Measurements from ENCODE around the gene MRPL12. TPM values are rescaled to one million over a fixed set of nuclear protein-coding genes. Genes with fewer than 3 reads are reported as not detected.

The MRPL12 gene
- polyA plus RNA-seq, 4 donors: 26.8 to 53.8 (median 41.6) TPM

- no peak for DNase-seq (ENCODE audit: low read depth in 4 of 4, low spot score in 3 of 4)
These were observed 21.5 kb upstream of the MRPL12 start for GRCh38 chr17:81681672-81682071.

DNA sequence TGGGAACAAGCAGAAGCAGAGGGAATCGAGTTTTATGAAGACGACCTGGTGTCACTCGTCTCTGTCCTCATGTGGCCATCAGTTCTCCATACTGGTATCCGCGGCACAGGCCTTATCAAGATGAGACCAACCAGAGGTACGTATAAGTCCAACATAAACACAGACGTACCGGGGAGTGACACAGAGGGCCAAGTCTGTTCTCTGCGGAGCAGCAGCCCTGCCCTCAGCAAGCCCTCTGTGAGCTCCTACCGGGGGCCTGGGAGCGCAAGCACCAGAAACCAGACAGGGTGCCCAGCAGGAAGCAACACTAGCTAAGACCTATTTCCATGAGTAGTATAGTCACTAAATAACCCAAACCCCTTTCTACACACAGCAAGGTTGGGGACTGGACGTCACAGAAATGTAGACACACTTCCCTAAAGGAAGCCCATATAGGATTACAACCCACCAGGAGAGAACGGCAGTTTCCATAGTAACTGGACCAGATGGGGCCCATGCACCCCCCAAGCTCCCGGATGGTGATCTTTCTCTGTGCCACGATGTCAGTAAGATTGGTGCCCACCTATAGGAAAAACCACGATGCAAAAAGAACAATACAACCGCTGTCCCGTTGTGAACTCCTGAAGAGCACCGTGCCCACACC, 20.5 kb upstream of the MRPL12 start:
- DNase-seq (ENCODE audit: low read depth in 4 of 4, low spot score in 3 of 4): no peak

GRCh38 chr17:81683208-81683583, 20.0 kb upstream of the MRPL12 start:
- DNase-seq (ENCODE audit: low read depth in 4 of 4, low spot score in 3 of 4): no peak

- peak; percentile 96 to 98 (median 98) for DNase-seq (ENCODE audit: low read depth in 4 of 4, low spot score in 3 of 4)
These were observed 19.4 kb upstream of the MRPL12 start, which contains the start of the genes ARL16 and HGS for GRCh38 chr17:81683584-81684441. ARL16 (minus strand) TSS chr17:81683797; CDS start chr17:81683753, 44 bp downstream. HGS (plus strand) TSS chr17:81684011; CDS start chr17:81684067, 56 bp downstream.

GRCh38 chr17:81684442-81684911, 18.7 kb upstream of the MRPL12 start:
- DNase-seq (ENCODE audit: low read depth in 4 of 4, low spot score in 3 of 4): no peak

DNA sequence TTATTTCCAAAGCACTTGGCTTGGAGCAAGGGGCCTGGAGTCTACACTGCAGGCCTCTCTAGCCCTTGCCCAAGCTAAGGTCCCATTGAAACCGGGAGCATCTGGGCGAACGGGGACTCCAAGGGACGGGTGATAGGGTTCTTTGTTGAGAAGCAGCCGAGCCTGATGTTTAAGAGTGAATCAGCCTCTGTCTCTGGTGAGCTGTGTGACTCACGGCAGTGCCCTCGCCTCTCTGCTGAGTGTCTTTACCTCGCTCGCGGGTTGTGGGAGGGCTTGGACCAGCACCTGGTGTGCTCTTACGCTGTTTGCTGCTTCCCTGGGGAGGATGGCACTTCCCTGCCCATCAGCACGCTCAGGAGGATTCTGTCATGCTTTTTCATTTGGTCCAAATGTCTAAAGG, 18.1 kb upstream of the MRPL12 start:
- no peak for DNase-seq (ENCODE audit: low read depth in 4 of 4, low spot score in 3 of 4)

DNA sequence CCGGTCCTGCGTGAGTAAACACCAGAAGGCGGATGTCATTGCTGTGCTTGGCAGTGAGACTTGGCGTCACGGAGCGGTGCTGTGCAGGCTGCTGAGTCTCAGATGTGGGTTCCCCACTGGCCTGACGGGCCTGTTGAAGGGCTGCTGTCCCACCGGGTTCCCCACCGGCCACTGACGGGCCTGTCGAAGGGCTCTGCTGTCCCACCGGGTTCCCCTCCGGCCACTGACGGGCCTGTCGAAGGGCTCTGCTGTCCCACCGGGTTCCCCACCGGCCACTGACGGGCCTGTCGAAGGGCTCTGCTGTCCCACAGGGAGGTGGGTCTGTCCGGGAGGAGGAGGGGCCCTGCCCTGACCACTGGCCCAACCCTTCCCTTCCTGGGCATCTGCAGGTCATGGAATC, 16.6 kb upstream of the MRPL12 start:
- DNase-seq (ENCODE audit: low read depth in 4 of 4, low spot score in 3 of 4): no peak

DNA sequence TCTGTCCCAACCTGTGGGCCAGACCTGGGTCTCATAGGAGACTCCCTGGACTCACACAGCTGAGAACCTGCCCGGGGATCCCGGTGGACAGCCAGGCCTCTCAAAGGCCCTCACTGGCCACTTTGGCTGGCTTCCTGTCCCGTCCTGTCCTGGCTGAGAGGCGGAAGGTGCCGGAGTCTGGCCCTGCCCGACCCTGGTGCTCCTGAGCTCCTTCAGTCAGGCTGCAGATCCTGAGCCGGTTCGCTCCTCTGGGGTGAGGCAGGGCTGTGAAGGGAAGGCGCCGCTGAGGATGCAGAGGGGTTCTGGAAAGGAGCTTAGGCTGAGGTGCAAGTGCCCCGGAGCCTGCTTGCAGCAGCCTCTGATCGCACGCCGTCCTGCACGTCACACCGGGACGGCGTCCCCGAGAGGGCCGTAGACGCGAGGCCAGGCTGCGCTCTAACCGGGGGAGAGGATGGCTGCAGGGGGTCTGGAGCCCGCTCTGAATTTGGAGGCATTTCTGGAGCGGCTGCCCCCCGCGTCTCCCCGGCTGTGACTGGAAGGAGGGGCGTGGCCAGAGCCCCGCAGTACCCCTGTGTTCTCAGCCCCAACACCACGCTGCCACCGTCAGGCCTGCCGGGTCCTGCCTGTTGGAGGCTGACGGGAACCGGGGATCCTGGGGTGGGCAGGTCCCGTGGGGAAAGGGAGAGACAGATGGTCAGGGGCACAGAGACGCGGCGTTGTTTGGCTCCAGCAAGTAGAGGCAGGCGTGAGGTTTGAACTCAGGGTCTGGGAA, 15.2 kb upstream of the MRPL12 start:
- DNase-seq (ENCODE audit: low read depth in 4 of 4, low spot score in 3 of 4): no peak

- no peak for DNase-seq (ENCODE audit: low read depth in 4 of 4, low spot score in 3 of 4)
These were observed 14.6 kb upstream of the MRPL12 start for GRCh38 chr17:81688616-81689015.

- no peak for DNase-seq (ENCODE audit: low read depth in 4 of 4, low spot score in 3 of 4)
These were observed 13.1 kb upstream of the MRPL12 start for GRCh38 chr17:81690066-81690465.

DNA sequence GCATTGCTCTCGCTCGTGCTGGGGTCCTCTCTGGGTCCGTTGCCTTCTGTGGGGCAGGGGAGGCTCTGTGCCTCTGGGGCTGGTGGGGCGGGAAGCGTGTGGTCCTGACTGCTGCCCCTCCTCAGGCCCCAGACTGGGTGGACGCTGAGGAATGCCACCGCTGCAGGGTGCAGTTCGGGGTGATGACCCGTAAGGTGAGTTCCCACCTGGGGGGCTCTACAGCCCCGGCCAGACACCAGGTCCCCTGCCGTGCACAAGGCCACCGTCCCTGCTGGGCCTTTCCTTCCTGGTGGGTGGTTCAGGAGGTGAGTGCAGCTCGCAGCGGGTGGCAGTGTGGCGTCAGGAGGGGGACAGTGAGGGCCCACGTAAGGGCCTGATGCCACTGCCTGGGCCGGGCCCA, 12.6 kb upstream of the MRPL12 start:
- DNase-seq (ENCODE audit: low read depth in 4 of 4, low spot score in 3 of 4): no peak

DNA sequence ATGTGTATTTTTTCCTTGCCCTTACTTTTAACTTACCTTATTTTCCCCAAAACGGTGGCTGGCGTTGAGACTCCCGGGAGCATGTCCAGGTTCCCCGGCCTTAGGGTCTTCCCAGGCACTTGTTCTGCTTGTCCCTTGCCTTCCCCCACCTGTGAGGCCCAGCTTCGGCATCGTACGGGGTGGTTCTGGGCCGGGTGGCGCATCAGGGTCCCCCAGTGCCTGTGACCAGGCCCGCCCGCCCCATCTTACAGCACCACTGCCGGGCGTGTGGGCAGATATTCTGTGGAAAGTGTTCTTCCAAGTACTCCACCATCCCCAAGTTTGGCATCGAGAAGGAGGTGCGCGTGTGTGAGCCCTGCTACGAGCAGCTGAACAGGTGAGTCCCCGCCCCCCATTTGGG, 12.0 kb upstream of the MRPL12 start:
- DNase-seq (ENCODE audit: low read depth in 4 of 4, low spot score in 3 of 4): no peak

GRCh38 chr17:81691608-81692007, 11.6 kb upstream of the MRPL12 start:
- no peak for DNase-seq (ENCODE audit: low read depth in 4 of 4, low spot score in 3 of 4)

GRCh38 chr17:81693509-81694210, 9.5 kb upstream of the MRPL12 start:
- DNase-seq (ENCODE audit: low read depth in 4 of 4, low spot score in 3 of 4): no peak

DNA sequence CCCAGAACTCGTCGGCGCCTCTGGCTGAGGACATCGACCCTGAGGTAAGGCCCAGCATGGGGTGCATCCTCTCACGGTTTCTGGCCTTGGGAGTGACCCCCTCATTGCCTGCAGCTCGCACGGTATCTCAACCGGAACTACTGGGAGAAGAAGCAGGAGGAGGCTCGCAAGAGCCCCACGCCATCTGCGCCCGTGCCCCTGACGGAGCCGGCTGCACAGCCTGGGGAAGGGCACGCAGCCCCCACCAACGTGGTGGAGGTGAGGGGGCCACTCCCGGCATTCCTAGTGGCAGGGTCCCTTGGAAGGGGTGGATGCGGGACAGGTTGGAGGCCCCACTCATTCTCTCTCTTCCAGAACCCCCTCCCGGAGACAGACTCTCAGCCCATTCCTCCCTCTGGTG, 8.4 kb upstream of the MRPL12 start:
- DNase-seq (ENCODE audit: low read depth in 4 of 4, low spot score in 3 of 4): no peak

- DNase-seq (ENCODE audit: low read depth in 4 of 4, low spot score in 3 of 4): no peak
These were observed 8.0 kb upstream of the MRPL12 start for GRCh38 chr17:81695211-81695610.

DNA sequence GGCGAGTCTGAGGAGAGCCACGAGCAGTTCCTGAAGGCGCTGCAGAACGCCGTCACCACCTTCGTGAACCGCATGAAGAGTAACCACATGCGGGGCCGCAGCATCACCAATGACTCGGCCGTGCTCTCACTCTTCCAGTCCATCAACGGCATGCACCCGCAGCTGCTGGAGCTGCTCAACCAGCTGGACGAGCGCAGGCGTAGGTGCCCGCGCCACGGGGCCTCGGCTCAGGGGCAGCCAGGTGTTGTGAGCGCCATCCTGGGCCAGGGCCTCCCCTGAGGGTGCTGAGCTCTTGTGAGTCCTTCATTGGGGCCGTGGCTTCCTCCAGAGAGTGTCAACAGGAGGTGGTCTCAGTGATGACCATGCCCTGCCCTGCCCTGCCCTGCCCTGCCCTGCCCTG, 7.4 kb upstream of the MRPL12 start:
- no peak for DNase-seq (ENCODE audit: low read depth in 4 of 4, low spot score in 3 of 4)

DNA sequence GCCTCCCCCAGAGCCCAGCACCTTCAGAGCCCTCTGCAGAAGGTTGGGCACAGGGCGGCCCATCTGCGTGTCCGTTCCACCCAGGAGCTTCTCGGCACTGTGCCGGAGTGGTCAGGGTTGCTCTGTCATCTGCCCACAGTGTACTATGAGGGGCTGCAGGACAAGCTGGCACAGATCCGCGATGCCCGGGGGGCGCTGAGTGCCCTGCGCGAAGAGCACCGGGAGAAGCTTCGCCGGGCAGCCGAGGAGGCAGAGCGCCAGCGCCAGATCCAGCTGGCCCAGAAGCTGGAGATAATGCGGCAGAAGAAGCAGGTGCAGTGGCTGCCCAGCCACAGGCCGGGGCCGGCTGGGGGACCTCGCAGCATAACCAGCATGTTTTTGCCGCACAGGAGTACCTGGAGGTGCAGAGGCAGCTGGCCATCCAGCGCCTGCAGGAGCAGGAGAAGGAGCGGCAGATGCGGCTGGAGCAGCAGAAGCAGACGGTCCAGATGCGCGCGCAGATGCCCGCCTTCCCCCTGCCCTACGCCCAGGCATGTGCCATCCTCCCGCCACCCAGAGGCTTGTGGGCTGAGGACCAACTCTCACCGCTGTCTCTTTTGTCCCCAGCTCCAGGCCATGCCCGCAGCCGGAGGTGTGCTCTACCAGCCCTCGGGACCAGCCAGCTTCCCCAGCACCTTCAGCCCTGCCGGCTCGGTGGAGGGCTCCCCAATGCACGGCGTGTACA, 6.8 kb upstream of the MRPL12 start:
- no peak for DNase-seq (ENCODE audit: low read depth in 4 of 4, low spot score in 3 of 4)

DNA sequence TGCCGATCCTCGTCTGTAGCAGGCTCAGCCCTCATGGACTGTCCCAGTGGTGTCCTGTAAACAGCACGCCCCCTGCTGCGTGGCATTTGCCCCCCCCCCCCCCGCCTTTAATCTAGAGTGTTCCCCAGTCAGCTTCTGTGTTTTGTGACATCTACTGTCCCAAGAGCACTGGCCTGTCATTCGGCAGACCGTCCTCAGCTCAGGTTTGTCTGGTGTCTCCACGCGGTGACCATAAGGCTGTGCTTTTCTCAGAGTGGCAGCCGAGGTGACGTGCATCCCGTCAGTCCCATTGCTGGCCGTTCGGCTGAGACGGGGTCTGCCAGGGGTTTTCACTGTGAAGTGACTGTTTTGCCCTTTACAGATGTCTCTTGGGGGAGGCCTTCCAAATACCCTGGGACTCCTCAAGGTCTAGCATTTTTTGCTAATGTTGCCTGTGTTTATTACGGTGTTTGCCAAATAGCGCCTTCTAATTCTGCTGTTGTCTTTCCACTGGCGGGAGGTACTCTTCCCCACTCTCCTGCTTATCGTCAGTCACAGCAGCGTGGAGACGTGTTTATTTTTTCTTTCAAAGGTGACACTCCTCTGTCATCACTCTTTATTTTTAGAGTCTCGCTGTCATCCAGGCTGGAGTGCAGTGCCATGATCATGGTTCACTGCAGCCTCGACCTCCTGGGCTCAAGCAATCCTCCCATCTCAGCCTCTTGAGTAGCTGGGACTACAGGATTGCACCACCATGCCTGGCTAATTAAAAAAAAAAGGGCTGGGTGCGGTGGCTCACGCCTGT, 5.7 kb upstream of the MRPL12 start:
- DNase-seq (ENCODE audit: low read depth in 4 of 4, low spot score in 3 of 4): no peak
